ENCODE data around the gene PHF2. TPM values are rescaled to one million over a fixed set of nuclear protein-coding genes. Genes with fewer than 3 reads are reported as not detected.

Gene PHF2
- total RNA-seq, 6 experiments from 2014 or later = 15.4 to 17.5 (median 16.6) TPM

- H3K9me3 Mint-ChIP-seq = peaks cover 13% of the 10 kb centered on the region
These were observed 47.4 kb downstream of the PHF2 start for GRCh38 chr9:93623753-93624152.

DNA sequence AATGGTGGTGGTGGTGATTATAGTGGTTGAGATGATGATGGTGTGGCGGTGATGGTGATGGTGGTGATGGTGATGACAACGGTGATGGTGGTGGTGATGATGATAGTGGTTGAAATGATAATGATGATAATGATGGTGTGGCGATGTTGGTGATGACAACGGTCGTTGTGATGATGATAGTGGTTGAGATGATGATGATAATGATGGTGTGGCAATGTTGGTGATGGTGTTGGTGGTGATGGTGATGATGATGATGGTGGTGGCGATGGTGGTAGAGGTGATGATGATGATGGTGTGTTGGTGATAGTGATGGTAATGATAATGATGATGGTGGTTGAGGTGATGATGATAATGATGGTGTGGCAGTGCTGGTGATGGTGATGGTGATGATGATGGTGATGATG, 48.0 kb downstream of the PHF2 start:
- H3K27ac Mint-ChIP-seq = no peak overlapping the region
- no peak for DNase-seq
- H3K4me3 Mint-ChIP-seq = no peak overlapping the region
- H3K27me3 Mint-ChIP-seq (ENCODE audit: insufficient read depth) = no peaks in the 10 kb centered on the region; the same call in 1 of the 2 replicates
- H3K9me3 Mint-ChIP-seq = peaks cover 13% of the 10 kb centered on the region
- peaks cover 6% of the 10 kb centered on the region; the same call in 1 of the 2 replicates for H3K4me1 Mint-ChIP-seq (ENCODE audit: low read depth)
- TF ChIP-seq, protein P1, sequence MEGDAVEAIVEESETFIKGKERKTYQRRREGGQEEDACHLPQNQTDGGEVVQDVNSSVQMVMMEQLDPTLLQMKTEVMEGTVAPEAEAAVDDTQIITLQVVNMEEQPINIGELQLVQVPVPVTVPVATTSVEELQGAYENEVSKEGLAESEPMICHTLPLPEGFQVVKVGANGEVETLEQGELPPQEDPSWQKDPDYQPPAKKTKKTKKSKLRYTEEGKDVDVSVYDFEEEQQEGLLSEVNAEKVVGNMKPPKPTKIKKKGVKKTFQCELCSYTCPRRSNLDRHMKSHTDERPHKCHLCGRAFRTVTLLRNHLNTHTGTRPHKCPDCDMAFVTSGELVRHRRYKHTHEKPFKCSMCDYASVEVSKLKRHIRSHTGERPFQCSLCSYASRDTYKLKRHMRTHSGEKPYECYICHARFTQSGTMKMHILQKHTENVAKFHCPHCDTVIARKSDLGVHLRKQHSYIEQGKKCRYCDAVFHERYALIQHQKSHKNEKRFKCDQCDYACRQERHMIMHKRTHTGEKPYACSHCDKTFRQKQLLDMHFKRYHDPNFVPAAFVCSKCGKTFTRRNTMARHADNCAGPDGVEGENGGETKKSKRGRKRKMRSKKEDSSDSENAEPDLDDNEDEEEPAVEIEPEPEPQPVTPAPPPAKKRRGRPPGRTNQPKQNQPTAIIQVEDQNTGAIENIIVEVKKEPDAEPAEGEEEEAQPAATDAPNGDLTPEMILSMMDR (IDR thresholded peaks at IDR 0.05) = no peak
- peaks cover 17% of the 10 kb centered on the region for H3K36me3 Mint-ChIP-seq (ENCODE audit: low read depth)

More at GRCh38 chr9:93623753-93624152, 47.4 kb downstream of the PHF2 start:
- TF ChIP-seq, protein P1 (IDR thresholded peaks at IDR 0.05) = no peak
- H3K27ac Mint-ChIP-seq = no peak overlapping the region
- H3K36me3 Mint-ChIP-seq (ENCODE audit: low read depth) = peaks cover 17% of the 10 kb centered on the region
- H3K4me3 Mint-ChIP-seq = no peak overlapping the region
- H3K27me3 Mint-ChIP-seq (ENCODE audit: insufficient read depth) = no peaks in the 10 kb centered on the region; the same call in 1 of the 2 replicates
- DNase-seq = no peak
- peaks cover 6% of the 10 kb centered on the region; the same call in 1 of the 2 replicates for H3K4me1 Mint-ChIP-seq (ENCODE audit: low read depth)

DNA sequence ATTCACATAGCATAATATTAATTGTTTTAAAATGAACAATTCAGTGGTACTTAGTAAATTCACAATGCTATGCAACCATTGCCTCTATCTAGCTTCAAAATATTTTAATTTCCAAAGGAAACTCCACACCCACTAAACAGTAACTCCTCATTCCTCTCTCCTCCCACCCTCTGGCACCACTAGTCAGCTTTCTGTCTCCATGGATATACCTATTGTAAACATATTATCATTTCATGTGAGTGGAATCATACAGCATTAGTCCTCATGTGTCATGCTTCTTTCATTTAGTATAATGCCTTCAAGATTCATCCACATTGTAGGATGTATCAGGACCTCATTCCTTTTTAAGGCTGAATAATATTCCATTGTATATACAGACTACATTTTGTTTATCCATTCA, 48.6 kb downstream of the PHF2 start:
- no peak for DNase-seq
- peaks cover 6% of the 10 kb centered on the region; the same call in 1 of the 2 replicates for H3K4me1 Mint-ChIP-seq (ENCODE audit: low read depth)
- TF ChIP-seq, protein P1 (IDR thresholded peaks at IDR 0.05) = no peak
- no peaks in the 10 kb centered on the region; the same call in 1 of the 2 replicates for H3K27me3 Mint-ChIP-seq (ENCODE audit: insufficient read depth)
- H3K4me3 Mint-ChIP-seq = no peak overlapping the region
- peaks cover 13% of the 10 kb centered on the region for H3K9me3 Mint-ChIP-seq
- H3K36me3 Mint-ChIP-seq (ENCODE audit: low read depth) = peaks cover 17% of the 10 kb centered on the region
- H3K27ac Mint-ChIP-seq = no peak overlapping the region

GRCh38 chr9:93629920-93630319, 53.5 kb downstream of the PHF2 start:
- peaks cover 17% of the 10 kb centered on the region for H3K36me3 Mint-ChIP-seq (ENCODE audit: low read depth)
- H3K4me3 Mint-ChIP-seq = no peak overlapping the region
- H3K9me3 Mint-ChIP-seq = peaks cover 13% of the 10 kb centered on the region
- H3K27me3 Mint-ChIP-seq (ENCODE audit: insufficient read depth) = no peaks in the 10 kb centered on the region; the same call in 1 of the 2 replicates
- no peak overlapping the region for H3K27ac Mint-ChIP-seq
- H3K4me1 Mint-ChIP-seq (ENCODE audit: low read depth) = peaks cover 6% of the 10 kb centered on the region; the same call in 1 of the 2 replicates
- TF ChIP-seq, protein P1 (IDR thresholded peaks at IDR 0.05) = no peak
- no peak for DNase-seq

DNA sequence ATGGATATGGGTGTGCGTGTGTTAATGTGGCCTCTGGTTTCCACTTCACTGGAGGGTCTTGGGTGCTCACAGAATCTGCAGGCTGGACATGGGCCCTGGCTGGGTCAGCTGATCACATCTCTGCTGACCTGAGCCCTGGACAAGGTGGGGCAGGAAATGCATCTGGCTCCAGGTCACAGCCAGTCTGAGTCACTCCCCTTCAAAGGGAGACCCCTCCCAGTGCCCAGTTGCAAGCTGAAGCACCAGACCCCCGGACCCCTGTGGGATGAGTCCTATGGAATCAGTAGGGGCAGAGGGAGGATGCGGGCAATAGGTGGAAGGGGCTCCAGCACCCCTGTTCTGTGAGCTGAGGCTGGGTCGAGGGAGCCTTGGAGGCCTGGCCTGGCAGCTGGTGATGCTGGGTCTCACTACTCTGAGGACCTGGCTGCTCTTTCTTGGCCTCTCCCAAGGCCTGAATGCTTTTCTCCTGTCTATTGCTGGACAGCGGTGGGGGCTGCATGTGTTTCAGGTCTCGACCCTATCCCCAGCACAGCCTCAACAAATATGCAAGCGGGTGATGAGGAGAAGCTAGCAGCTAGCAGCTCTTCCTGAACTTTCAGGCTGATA, 54.5 kb downstream of the PHF2 start:
- Mint-ChIP-seq H3K4me1 (ENCODE audit: low read depth) (peaks cover 6% of the 10 kb centered on the region; the same call in 1 of the 2 replicates), H3K9me3 (peaks cover 13% of the 10 kb centered on the region), H3K4me3 (no peak overlapping the region), H3K27ac (no peak overlapping the region), H3K27me3 (ENCODE audit: insufficient read depth) (no peaks in the 10 kb centered on the region; the same call in 1 of the 2 replicates), H3K36me3 (ENCODE audit: low read depth) (peaks cover 23% of the 10 kb centered on the region)
- no peak for DNase-seq
- TF ChIP-seq, protein P1 (IDR thresholded peaks at IDR 0.05) = no peak

All from HFFc6 (cell line).